WTC11 (cell line): ENCODE data around the gene C1orf35. TPM values are rescaled to one million over a fixed set of nuclear protein-coding genes. Genes with fewer than 3 reads are reported as not detected.

Experiments used
- ATF1 ChIP-seq: sonication (generic); formaldehyde crosslinking; IDR thresholded peaks from 2 replicates; pipeline ENCODE4 v1.8.1; 2023; ENCODE audit warnings: mild to moderate bottlenecking, moderate library complexity, missing genetic modification reagents
- CBFB ChIP-seq: sonication (generic); formaldehyde crosslinking; IDR thresholded peaks from 2 replicates; pipeline ENCODE4 v1.8.1; 2022; ENCODE audit warnings: mild to moderate bottlenecking, low read depth, missing genetic modification reagents
- CREB1 ChIP-seq: sonication (generic); formaldehyde crosslinking; IDR thresholded peaks from 2 replicates; pipeline ENCODE4 v1.8.0; 2023; ENCODE audit warnings: mild to moderate bottlenecking, missing genetic modification reagents
- ETV6 ChIP-seq: sonication (generic); formaldehyde crosslinking; IDR thresholded peaks from 2 replicates; pipeline ENCODE4 v1.8.1; 2022; ENCODE audit warnings: mild to moderate bottlenecking, missing genetic modification reagents
- FOXJ3 ChIP-seq: sonication (generic); formaldehyde crosslinking; IDR thresholded peaks from 2 replicates; pipeline ENCODE4 v1.9.0; 2021; ENCODE audit warnings: missing genetic modification reagents, mild to moderate bottlenecking, borderline replicate concordance
- IRF2 ChIP-seq: sonication (generic); formaldehyde crosslinking; IDR thresholded peaks from 2 replicates; pipeline ENCODE4 v1.8.0; 2022; ENCODE audit warnings: low read depth, missing genetic modification reagents, borderline replicate concordance
- JAZF1 ChIP-seq: fragments of 250-450 bp; sonication (Bioruptor Pico); IDR thresholded peaks from 2 replicates; pipeline ENCODE4 v1.9.0; 2021; ENCODE audit warnings: moderate library complexity, mild to moderate bottlenecking, inconsistent platforms
- OVOL2 ChIP-seq: fragments of 250-450 bp; sonication (Bioruptor Pico); IDR thresholded peaks from 2 replicates; pipeline ENCODE4 v1.9.0; 2021; ENCODE audit warnings: mild to moderate bottlenecking, borderline replicate concordance
- SOX15 ChIP-seq: fragments of 250-450 bp; sonication (Bioruptor Pico); IDR thresholded peaks from 2 replicates; pipeline ENCODE4 v1.9.0; 2021; ENCODE audit warnings: mild to moderate bottlenecking
- TCF7 ChIP-seq: sonication (generic); formaldehyde crosslinking; IDR thresholded peaks from 2 replicates; pipeline ENCODE4 v1.8.0; 2022; ENCODE audit warnings: mild to moderate bottlenecking, low read depth, missing genetic modification reagents, moderate library complexity
- TEAD4 ChIP-seq: sonication (generic); formaldehyde crosslinking; IDR thresholded peaks from 2 replicates; pipeline ENCODE4 v1.8.0; 2022; ENCODE audit warnings: mild to moderate bottlenecking, missing genetic modification reagents
- ZBTB21 ChIP-seq: sonication (generic); formaldehyde crosslinking; IDR thresholded peaks from 2 replicates; pipeline ENCODE4 v1.8.1; 2023; ENCODE audit warnings: mild to moderate bottlenecking, missing genetic modification reagents, borderline replicate concordance
- ZNF396 ChIP-seq: fragments of 250-450 bp; sonication (Bioruptor Pico); IDR thresholded peaks from 2 replicates; pipeline ENCODE4 v1.8.0; 2021; ENCODE audit warnings: mild to moderate bottlenecking, moderate library complexity, borderline replicate concordance
- total RNA-seq: library from RNA; stranded (reverse); gene quantifications from 3 replicates; pipeline ENCODE4 v1.2.3, GENCODE V29; 2021
- TF ChIP-seq, protein P1 (sequence below): fragments of 250-450 bp; sonication (Bioruptor Pico); IDR thresholded peaks from 2 replicates; pipeline ENCODE4 v2.1.2; 2022; ENCODE audit warnings: mild to moderate bottlenecking, moderate library complexity
- TF ChIP-seq, protein P2 (sequence below): fragments of 250-450 bp; sonication (Bioruptor Pico); conservative IDR thresholded peaks from 2 replicates; pipeline ENCODE4 v1.9.0; 2021; ENCODE audit warnings: mild to moderate bottlenecking
- TF ChIP-seq, protein P3 (sequence below): sonication (generic); formaldehyde crosslinking; IDR thresholded peaks from 2 replicates; pipeline ENCODE4 v1.8.1; 2022; ENCODE audit warnings: mild to moderate bottlenecking, missing genetic modification reagents, moderate library complexity, borderline replicate concordance
- TF ChIP-seq, protein P4 (sequence below): sonication (generic); formaldehyde crosslinking; IDR thresholded peaks from 2 replicates; pipeline ENCODE4 v1.8.0; 2022; ENCODE audit warnings: mild to moderate bottlenecking, missing genetic modification reagents
- TF ChIP-seq, protein P5 (sequence below): sonication (generic); formaldehyde crosslinking; IDR thresholded peaks from 2 replicates; pipeline ENCODE4 v1.8.1; 2022; ENCODE audit warnings: low read depth, missing genetic modification reagents, borderline replicate concordance
- TF ChIP-seq, protein P6 (sequence below): sonication (generic); formaldehyde crosslinking; IDR thresholded peaks from 2 replicates; pipeline ENCODE4 v1.8.1; 2022; ENCODE audit warnings: missing genetic modification reagents, borderline replicate concordance
- TF ChIP-seq, protein P7 (sequence below): sonication (generic); formaldehyde crosslinking; IDR thresholded peaks from 2 replicates; pipeline ENCODE4 v1.8.0; 2023; ENCODE audit warnings: missing genetic modification reagents
- TF ChIP-seq, protein P8 (sequence below): sonication (generic); formaldehyde crosslinking; IDR thresholded peaks from 2 replicates; pipeline ENCODE4 v1.8.0; 2022; ENCODE audit warnings: mild to moderate bottlenecking, missing genetic modification reagents
- TF ChIP-seq, protein P9 (sequence below): fragments of 250-450 bp; sonication (Bioruptor Pico); IDR thresholded peaks from 2 replicates; pipeline ENCODE4 v1.9.0; 2021; ENCODE audit warnings: mild to moderate bottlenecking
- TF ChIP-seq, protein P10 (sequence below): sonication (generic); formaldehyde crosslinking; IDR thresholded peaks from 2 replicates; pipeline ENCODE4 v1.8.1; 2022; ENCODE audit warnings: low read depth, mild to moderate bottlenecking, moderate library complexity, missing genetic modification reagents, borderline replicate concordance

Gene C1orf35
- total RNA-seq, 1 experiment from 2014 or later = 33.8 TPM

DNA sequence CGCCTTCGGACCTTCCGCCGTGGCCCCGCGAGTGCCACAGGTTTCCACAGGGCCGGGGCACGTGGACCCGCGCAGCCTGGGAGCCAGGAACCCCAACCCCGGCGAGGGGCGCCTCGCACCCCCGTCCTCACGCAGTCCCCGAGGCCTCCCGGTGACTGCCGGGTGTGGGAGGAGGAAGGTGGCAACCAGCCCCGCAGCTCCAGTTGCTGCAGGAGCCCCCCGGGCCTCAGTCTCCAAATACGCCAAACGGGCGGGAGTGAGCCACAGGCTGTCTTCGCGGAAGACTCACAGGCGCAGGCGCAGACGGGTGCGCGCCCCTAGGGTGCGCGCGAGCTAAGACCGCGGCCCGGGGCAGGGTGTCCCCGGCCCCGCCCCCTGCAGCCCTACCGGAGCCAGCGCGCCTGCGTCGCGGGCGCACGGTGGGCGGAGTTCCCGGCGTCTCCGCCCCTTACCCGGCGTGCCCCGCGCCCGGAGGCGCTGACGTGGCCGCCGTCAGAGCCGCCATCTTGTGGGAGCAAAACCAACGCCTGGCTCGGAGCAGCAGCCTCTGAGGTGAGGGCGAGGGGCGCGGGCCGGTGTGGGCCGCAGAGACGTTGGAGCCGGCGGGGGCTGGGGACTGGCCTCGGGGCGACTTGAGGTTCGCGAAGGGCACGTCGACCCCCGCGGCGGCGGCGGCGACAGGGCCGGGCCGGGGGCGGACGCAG, 20.8 kb downstream of the C1orf35 start, which contains the start of gene ARF1 (continued):
- TF ChIP-seq, protein P1, sequence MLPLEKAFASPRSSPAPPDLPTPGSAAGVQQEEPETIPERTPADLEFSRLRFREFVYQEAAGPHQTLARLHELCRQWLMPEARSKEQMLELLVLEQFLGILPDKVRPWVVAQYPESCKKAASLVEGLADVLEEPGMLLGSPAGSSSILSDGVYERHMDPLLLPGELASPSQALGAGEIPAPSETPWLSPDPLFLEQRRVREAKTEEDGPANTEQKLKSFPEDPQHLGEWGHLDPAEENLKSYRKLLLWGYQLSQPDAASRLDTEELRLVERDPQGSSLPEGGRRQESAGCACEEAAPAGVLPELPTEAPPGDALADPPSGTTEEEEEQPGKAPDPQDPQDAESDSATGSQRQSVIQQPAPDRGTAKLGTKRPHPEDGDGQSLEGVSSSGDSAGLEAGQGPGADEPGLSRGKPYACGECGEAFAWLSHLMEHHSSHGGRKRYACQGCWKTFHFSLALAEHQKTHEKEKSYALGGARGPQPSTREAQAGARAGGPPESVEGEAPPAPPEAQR (CRISPR knock-in tag) = no peak
- TF ChIP-seq ZBTB21 (CRISPR knock-in tag) (no peak), CREB1 (CRISPR knock-in tag) (no peak), OVOL2 (no peak), FOXJ3 (CRISPR knock-in tag) (no peak), IRF2 (CRISPR knock-in tag) (no peak), SOX15 (CRISPR knock-in tag) (no peak), JAZF1 (CRISPR knock-in tag) (no peak), CBFB (CRISPR knock-in tag) (no peak), TCF7 (CRISPR knock-in tag) (0 out of 2 replicates have a peak, but pooled peaks have one; percentile 4), ATF1 (CRISPR knock-in tag) (no peak), TEAD4 (CRISPR knock-in tag) (0 out of 2 replicates have a peak, but pooled peaks have one; percentile 15), ETV6 (CRISPR knock-in tag) (no peak; the same call in 1 of the 2 replicates), ZNF396 (CRISPR knock-in tag) (no peak)
- TF ChIP-seq, protein P2, sequence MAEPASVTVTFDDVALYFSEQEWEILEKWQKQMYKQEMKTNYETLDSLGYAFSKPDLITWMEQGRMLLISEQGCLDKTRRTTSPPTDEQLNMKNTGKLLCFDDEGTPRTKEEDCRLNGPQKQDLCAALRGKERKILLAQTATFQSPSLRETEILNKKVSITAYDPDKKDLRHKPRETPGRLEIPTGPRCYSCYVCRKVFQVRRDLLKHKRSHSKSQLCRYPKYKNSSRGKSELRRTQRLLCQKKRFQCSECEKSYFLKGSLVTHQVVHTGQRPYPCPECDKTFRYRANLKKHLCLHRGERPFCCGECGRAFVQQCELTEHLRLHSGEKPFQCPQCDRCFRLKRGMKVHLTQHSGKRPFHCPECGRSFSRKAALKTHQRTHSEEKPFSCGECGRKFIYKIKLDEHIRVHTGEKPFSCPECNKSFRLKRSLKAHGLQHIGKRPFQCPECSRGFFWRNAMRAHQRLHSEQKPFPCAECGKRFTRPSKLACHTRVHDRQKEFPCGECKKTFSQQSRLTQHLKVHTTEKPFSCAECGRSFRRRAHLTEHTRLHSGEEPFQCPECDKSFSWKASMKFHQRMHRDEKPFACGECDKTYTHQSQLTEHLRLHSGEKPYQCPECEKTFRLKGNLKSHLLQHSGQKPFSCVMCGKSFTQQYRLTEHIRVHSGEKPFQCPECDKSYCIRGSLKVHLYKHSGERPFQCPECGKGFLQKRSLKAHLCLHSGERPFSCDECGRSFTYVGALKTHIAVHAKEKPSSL (CRISPR knock-in tag) = no peak
- TF ChIP-seq, protein P3, sequence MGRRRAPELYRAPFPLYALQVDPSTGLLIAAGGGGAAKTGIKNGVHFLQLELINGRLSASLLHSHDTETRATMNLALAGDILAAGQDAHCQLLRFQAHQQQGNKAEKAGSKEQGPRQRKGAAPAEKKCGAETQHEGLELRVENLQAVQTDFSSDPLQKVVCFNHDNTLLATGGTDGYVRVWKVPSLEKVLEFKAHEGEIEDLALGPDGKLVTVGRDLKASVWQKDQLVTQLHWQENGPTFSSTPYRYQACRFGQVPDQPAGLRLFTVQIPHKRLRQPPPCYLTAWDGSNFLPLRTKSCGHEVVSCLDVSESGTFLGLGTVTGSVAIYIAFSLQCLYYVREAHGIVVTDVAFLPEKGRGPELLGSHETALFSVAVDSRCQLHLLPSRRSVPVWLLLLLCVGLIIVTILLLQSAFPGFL = no peak
- TF ChIP-seq, protein P4, sequence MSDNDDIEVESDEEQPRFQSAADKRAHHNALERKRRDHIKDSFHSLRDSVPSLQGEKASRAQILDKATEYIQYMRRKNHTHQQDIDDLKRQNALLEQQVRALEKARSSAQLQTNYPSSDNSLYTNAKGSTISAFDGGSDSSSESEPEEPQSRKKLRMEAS (CRISPR knock-in tag) = peak; percentile 86
- TF ChIP-seq, protein P5, sequence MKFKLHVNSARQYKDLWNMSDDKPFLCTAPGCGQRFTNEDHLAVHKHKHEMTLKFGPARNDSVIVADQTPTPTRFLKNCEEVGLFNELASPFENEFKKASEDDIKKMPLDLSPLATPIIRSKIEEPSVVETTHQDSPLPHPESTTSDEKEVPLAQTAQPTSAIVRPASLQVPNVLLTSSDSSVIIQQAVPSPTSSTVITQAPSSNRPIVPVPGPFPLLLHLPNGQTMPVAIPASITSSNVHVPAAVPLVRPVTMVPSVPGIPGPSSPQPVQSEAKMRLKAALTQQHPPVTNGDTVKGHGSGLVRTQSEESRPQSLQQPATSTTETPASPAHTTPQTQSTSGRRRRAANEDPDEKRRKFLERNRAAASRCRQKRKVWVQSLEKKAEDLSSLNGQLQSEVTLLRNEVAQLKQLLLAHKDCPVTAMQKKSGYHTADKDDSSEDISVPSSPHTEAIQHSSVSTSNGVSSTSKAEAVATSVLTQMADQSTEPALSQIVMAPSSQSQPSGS (CRISPR knock-in tag) = no peak
- TF ChIP-seq, protein P6, sequence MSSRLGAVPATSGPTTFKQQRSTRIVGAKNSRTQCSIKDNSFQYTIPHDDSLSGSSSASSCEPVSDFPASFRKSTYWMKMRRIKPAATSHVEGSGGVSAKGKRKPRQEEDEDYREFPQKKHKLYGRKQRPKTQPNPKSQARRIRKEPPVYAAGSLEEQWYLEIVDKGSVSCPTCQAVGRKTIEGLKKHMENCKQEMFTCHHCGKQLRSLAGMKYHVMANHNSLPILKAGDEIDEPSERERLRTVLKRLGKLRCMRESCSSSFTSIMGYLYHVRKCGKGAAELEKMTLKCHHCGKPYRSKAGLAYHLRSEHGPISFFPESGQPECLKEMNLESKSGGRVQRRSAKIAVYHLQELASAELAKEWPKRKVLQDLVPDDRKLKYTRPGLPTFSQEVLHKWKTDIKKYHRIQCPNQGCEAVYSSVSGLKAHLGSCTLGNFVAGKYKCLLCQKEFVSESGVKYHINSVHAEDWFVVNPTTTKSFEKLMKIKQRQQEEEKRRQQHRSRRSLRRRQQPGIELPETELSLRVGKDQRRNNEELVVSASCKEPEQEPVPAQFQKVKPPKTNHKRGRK = no peak
- TF ChIP-seq, protein P7, sequence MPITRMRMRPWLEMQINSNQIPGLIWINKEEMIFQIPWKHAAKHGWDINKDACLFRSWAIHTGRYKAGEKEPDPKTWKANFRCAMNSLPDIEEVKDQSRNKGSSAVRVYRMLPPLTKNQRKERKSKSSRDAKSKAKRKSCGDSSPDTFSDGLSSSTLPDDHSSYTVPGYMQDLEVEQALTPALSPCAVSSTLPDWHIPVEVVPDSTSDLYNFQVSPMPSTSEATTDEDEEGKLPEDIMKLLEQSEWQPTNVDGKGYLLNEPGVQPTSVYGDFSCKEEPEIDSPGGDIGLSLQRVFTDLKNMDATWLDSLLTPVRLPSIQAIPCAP (CRISPR knock-in tag) = no peak
- TF ChIP-seq, protein P8, sequence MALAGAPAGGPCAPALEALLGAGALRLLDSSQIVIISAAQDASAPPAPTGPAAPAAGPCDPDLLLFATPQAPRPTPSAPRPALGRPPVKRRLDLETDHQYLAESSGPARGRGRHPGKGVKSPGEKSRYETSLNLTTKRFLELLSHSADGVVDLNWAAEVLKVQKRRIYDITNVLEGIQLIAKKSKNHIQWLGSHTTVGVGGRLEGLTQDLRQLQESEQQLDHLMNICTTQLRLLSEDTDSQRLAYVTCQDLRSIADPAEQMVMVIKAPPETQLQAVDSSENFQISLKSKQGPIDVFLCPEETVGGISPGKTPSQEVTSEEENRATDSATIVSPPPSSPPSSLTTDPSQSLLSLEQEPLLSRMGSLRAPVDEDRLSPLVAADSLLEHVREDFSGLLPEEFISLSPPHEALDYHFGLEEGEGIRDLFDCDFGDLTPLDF (CRISPR knock-in tag) = no peak
- TF ChIP-seq, protein P9, sequence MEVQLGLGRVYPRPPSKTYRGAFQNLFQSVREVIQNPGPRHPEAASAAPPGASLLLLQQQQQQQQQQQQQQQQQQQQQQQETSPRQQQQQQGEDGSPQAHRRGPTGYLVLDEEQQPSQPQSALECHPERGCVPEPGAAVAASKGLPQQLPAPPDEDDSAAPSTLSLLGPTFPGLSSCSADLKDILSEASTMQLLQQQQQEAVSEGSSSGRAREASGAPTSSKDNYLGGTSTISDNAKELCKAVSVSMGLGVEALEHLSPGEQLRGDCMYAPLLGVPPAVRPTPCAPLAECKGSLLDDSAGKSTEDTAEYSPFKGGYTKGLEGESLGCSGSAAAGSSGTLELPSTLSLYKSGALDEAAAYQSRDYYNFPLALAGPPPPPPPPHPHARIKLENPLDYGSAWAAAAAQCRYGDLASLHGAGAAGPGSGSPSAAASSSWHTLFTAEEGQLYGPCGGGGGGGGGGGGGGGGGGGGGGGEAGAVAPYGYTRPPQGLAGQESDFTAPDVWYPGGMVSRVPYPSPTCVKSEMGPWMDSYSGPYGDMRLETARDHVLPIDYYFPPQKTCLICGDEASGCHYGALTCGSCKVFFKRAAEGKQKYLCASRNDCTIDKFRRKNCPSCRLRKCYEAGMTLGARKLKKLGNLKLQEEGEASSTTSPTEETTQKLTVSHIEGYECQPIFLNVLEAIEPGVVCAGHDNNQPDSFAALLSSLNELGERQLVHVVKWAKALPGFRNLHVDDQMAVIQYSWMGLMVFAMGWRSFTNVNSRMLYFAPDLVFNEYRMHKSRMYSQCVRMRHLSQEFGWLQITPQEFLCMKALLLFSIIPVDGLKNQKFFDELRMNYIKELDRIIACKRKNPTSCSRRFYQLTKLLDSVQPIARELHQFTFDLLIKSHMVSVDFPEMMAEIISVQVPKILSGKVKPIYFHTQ = no peak
- TF ChIP-seq, protein P10, sequence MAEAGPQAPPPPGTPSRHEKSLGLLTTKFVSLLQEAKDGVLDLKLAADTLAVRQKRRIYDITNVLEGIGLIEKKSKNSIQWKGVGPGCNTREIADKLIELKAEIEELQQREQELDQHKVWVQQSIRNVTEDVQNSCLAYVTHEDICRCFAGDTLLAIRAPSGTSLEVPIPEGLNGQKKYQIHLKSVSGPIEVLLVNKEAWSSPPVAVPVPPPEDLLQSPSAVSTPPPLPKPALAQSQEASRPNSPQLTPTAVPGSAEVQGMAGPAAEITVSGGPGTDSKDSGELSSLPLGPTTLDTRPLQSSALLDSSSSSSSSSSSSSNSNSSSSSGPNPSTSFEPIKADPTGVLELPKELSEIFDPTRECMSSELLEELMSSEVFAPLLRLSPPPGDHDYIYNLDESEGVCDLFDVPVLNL (CRISPR knock-in tag) = no peak
